ENCODE measurements around the gene CPA3. TPM values are rescaled to one million over a fixed set of nuclear protein-coding genes. Genes with fewer than 3 reads are reported as not detected.

Gene CPA3
- total and polyA plus RNA-seq, 9 donors = 0.89 to 22.2 (median 3.1) TPM; not detected in 3

- H3K27ac ChIP-seq = peak overlapping the region in 1 of 2 donors; percentile 52
- H3K36me3 ChIP-seq = no peaks in the 10 kb centered on the region
- H3K27me3 ChIP-seq = no peaks in the 10 kb centered on the region
- H3K4me3 ChIP-seq = no peak overlapping the region
- TF ChIP-seq POLR2A (IDR thresholded peaks at IDR 0.05) (no peak), EP300 (IDR thresholded peaks at IDR 0.05) (no peak), CTCF (IDR thresholded peaks at IDR 0.05) (no peak)
- H3K4me1 ChIP-seq (ENCODE audit: insufficient read depth) = peaks cover 2% of the 10 kb centered on the region
- H3K9me3 ChIP-seq = no peaks in the 10 kb centered on the region
- peak in 2 of 5 donors; percentile 8 to 23 for DNase-seq
- WGBS, 3 donors = 31 to 34% (median 32%) methylated on average over 7 of the region's 7 CpGs
- intact Hi-C loops (cut with DNase I) = no loop called here
Measured at GRCh38 chr3:148852271-148852992, 12.7 kb upstream of the CPA3 start.

GRCh38 chr3:148853076-148853475 is 12.0 kb upstream of the CPA3 start:
- Histone ChIP-seq H3K4me1 (ENCODE audit: insufficient read depth) (peaks cover 2% of the 10 kb centered on the region), H3K9me3 (no peaks in the 10 kb centered on the region), H3K4me3 (no peak overlapping the region), H3K36me3 (no peaks in the 10 kb centered on the region), H3K27me3 (no peaks in the 10 kb centered on the region), H3K27ac (peak overlapping the region; percentile 11 to 50)
- TF ChIP-seq POLR2A (IDR thresholded peaks at IDR 0.05) (no peak), EP300 (IDR thresholded peaks at IDR 0.05) (no peak), CTCF (IDR thresholded peaks at IDR 0.05) (no peak)
- no peak for DNase-seq
- WGBS, 3 donors = 14 to 36% (median 24%) methylated on average over 2 of the region's 2 CpGs
- intact Hi-C loops (cut with DNase I) = no loop called here

- TF ChIP-seq POLR2A (IDR thresholded peaks at IDR 0.05) (no peak), CTCF (IDR thresholded peaks at IDR 0.05) (no peak), EP300 (IDR thresholded peaks at IDR 0.05) (no peak)
- H3K9me3 ChIP-seq = no peaks in the 10 kb centered on the region
- no peak for DNase-seq
- H3K4me1 ChIP-seq (ENCODE audit: insufficient read depth) = peaks cover 2% of the 10 kb centered on the region
- no peaks in the 10 kb centered on the region for H3K27me3 ChIP-seq
- peak overlapping the region in 1 of 2 donors; percentile 50 for H3K27ac ChIP-seq
- H3K36me3 ChIP-seq = no peaks in the 10 kb centered on the region
- intact Hi-C loops (cut with DNase I) = no loop called here
- H3K4me3 ChIP-seq = no peak overlapping the region
Measured at GRCh38 chr3:148854061-148854460, 11.0 kb upstream of the CPA3 start.

- WGBS, 3 donors = 82 to 91% (median 86%) methylated on average over 3 of the region's 3 CpGs
- Histone ChIP-seq H3K27ac (no peak overlapping the region), H3K9me3 (no peaks in the 10 kb centered on the region), H3K4me1 (ENCODE audit: insufficient read depth) (peaks cover 2% of the 10 kb centered on the region), H3K27me3 (no peaks in the 10 kb centered on the region), H3K36me3 (no peaks in the 10 kb centered on the region), H3K4me3 (no peak overlapping the region)
- intact Hi-C loops (cut with DNase I) = no loop called here
- no peak for TF ChIP-seq CTCF (IDR thresholded peaks at IDR 0.05)
- no peak for TF ChIP-seq POLR2A (IDR thresholded peaks at IDR 0.05)
- no peak for TF ChIP-seq EP300 (IDR thresholded peaks at IDR 0.05)
- peak in 1 of 5 donors; percentile 20 for DNase-seq
Measured at GRCh38 chr3:148856384-148856783, 8.7 kb upstream of the CPA3 start.

Data from ovary (tissue), 9 donors.